ENCODE results near the gene GSG1L.

Gene GSG1L

GRCh38 chr16:27767971-27768591, 295.4 kb downstream of the GSG1L start:
- DNase-seq, result no peak

- no peak for DNase-seq
Measured at GRCh38 chr16:27767081-27767480, 296.4 kb downstream of the GSG1L start.

GRCh38 chr16:27766236-27766925, 297.1 kb downstream of the GSG1L start:
- DNase-seq, result no peak

DNA sequence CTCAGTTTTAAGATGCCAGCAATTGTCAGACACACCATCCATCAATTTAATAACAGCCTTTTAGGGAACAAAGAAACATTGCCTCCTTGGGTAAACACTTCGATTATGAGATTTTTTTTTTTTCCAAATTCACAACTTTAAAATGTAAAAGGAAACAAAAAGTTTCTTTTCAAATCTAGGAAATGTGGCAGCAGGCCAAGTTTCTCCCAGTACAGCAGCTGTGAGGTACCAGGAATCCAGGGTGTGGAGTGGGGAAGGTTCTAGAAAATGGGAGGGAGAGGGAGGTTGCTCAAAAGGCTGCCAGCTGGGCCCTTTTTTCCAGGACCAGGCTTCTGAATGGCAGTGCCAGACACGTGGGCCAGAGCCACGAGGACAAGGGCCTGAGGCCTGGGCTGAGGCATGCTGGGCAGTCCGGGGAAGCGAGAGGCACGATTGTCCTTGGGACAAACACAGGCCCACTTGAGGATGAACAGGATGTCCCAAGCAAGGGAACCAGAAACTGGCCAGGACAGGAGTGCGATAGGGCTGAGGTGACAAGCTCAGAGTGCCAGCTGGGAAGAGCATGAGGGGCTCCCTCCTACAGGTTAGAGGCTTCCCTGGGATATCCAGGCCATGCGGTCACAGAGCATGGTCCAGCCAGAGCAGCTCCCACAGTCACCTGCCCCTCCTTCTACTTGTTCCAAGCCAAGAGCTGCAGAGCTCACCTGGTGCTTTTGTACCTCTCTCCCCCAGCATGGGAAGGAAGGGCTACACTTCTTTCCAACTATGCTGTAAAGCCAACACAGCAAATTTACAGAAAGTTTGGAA, 298.4 kb downstream of the GSG1L start:
- no peak for DNase-seq

GRCh38 chr16:27764427-27764826, 299.1 kb downstream of the GSG1L start:
- no peak for DNase-seq

GRCh38 chr16:27762441-27762840, 301.1 kb downstream of the GSG1L start:
- no peak for DNase-seq

GRCh38 chr16:27761816-27762215, 301.7 kb downstream of the GSG1L start:
- DNase-seq, result no peak

DNA sequence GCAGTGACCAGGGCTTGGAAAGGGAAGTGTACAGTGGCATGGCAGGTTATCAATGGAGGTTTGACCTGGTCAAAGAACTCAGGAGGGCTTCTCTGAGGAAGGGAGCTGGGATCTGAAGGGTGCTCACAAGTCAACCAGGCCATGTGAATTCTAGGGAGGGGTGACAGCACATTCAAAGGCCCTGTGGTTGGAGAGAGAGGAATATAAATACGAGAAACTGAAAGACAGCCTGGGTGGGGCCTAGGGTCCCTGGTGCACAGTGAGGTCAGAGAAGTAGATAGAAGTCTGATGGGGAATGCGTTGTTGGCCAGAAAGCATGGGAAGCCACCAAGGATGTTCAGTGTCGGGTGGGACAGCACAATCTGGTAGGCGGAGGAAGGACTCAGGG, 302.7 kb downstream of the GSG1L start:
- no peak for DNase-seq

DNA sequence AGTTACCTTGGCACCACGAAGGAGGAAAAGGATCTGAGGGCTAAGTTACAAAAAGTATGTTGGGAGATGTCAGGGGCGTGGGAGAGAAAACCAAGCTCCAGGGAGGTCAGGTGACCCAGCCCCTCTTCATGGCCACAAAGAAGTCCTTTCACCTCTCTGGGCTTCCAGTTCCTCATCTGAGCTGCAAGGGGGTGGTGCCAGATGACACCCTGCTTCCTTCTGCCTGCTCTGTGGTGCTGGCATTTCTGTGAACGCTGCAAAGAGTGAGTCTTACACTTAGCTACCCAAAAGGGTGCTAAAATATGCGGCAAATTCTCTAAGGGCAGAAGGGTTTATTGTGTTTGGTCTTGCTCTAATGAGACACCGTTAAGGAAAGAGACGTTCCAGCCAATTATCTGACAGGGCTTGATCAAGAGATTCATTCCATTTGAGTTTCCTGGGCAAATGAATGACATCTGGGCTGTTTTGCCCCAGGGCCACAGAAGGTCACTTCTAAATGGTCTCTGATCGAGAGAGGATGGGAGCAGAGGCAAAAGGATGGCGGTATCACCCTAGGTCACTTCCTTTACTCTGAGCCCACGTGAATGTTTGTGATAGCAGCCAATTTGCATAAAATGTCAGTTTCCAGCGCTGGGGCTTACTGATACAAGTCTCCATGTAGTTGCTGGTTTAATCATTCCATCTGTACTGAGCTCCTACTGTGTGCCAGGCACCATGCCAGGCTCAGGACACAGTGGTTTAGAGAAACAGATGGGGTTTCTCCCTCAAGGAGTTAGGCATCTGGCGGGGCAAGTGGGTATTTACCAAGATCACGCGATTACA, 303.3 kb downstream of the GSG1L start:
- no peak for DNase-seq

- no peak for DNase-seq
Measured at GRCh38 chr16:27759301-27759871, 304.1 kb downstream of the GSG1L start.

- no peak for DNase-seq
Measured at GRCh38 chr16:27758544-27758943, 305.0 kb downstream of the GSG1L start.

DNA sequence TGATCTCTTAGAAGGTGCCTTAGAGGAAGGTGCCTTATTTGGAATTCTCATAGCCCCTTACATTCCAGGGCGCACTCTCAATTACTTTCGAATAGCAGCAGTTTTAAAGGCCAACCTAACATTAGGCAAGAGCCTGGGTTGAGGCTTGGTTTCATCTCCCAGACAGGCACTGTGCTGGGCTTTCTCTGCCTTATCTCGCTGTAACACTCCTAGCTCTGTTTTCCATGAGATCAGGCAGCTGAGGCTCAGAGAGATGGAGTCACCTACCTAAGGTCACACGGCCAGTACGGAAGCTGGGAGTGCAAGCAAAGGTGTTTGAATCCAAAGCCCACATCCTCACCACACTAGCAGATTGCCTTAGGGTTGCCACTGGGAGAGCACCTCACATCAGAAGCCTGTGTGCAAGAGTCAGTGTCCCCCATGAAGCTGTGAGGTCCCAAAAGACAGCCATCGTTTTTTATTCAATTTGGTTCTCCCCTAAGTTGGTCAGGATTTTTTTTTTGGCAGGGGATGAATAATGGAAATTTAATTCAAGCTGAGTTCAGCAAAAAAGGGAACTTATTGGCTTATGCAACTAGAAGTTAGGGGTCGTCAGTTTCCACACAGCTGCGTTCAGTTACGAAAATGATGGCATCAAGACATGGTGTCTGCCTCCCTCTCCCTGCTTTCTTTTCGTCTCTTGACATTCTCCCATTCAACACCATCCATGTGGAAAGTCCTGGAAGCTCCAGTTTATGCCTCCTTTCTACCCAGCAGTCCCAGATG, 307.1 kb downstream of the GSG1L start:
- no peak for DNase-seq

- DNase-seq, result no peak
Measured at GRCh38 chr16:27754788-27755690, 308.5 kb downstream of the GSG1L start.

DNA sequence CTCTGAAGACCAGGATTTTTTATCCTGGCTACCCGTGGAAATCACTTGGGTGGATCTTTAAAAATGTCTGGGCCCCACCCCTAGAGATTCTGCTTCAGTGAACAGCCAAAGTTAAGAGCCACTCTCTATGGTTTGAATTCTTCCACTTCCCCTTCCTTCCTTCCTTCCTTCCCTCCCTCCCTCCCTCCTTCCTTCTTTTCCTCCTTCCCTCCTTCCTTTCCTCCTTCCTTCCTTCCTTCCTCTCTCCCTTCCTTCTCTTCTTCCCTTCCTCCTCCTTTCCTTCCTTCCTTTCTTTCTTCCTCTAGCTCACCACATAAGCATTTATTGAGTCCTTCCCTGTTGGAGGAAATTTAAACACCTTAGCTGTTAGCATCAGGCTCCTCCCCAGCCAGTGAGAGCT, 310.0 kb downstream of the GSG1L start:
- DNase-seq, result no peak

DNA sequence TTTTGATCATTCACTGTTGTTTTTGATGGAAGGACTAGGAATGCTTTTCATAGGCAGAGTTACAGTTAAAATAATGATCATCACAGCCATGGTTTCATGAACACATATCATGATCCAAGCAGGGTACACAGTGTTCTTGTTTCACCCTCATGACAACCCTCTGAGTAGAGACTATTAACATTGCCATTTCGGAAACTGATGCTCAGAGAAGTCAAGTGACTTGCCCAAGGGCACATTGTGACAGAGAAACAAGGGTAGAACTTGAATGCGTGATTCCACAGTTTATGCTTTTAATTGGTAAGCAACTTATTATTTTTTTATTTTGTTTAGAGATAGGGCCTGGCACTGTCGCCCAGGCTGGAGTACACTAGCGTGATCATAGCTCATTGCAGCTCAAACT, 311.3 kb downstream of the GSG1L start:
- DNase-seq, result no peak

DNA sequence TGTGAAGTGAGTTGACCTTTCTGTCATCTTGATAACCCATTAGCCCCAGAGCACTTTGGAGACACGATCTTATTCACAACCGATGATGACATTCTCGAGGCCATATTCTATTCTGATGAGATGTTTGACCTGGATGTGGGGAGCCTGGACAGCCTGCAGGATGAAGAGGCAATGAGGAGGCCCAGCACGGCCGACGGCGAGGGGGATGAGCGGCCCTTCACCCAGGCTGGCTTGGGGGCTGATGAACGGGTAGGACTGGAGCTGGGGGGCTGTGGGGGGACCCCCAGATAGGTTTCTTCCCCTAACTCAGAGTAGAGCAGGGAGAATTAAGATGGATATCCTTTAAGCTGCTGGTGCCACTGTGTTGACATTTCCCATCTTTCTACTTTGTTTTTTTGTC, 311.8 kb downstream of the GSG1L start:
- DNase-seq, result no peak

DNA sequence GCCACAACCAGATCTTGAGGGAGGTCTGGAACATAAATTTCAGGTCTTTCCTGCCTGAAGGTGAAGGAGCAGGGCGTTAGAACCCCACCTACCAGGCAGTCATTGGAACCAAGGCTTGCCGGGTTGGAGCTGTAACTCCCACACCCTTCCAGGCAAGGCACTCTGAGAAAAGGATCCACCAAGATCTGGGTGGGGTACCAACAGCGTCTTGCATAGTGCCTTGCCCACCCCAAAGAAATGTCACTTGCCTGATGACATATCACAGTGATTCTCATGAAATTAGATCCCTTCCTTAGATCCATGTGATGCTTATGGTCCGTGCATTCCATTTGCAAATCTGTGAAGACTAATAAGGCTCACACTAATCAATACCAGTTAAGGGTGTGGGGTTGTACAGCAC, 312.3 kb downstream of the GSG1L start:
- no peak for DNase-seq

DNA sequence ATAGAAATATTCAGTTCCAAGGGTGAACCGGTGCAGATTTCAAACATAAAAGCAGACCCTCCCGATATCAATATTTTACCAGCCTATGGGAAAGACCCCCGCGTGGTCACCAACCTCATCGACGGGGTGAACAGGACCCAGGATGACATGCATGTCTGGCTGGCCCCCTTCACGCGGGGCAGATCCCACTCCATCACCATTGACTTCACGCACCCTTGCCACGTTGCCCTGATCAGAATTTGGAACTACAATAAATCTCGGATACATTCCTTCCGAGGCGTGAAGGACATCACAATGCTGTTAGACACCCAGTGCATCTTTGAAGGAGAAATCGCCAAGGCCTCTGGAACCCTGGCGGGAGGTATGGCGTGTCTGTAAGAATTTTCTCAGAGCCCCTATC, 313.6 kb downstream of the GSG1L start:
- DNase-seq, result no peak

GRCh38 chr16:27749547-27749875, 314.0 kb downstream of the GSG1L start:
- DNase-seq, result no peak

- peak; percentile 28 for DNase-seq
Measured at GRCh38 chr16:27748868-27749546, 314.5 kb downstream of the GSG1L start.

DNA sequence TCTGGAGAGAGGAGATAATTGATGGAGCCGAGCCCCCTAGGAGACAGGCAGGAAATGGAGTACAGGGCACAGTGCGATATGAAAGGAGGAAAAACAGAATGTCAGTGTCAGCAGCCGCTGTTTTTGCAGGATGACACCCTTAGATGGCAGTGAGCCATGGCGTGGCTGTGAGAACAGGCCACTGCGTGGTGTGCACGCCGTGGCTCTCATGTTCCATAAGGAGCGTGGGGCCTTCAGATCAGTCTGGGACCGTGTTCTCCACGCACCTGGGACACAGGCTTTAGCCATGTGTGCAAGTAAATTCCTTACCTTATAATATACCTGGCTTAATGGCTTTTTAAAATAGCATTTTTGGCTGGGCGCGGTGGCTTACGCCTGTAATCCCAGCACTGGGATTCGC, 315.6 kb downstream of the GSG1L start:
- no peak for DNase-seq

Data from activated CD8-positive, alpha-beta memory T cell treated with anti-CD3 and anti-CD28 coated beads, Interleukin-2, amount 50 U/mL, for 4 hours (primary cell).